Fibroblast of lung (primary cell): ENCODE data around the gene CHRM1. TPM values are rescaled to one million over a fixed set of nuclear protein-coding genes. Genes with fewer than 3 reads are reported as not detected.

Experiments
- DNase-seq, 2 donors: peaks; one replicate each; pipeline versions ENCODE4 v3.0.0 to v3.0.0-alpha.2; 2010; ENCODE audit warnings: low read depth in 2 of 2
- H2AFZ ChIP-seq: 2 replicates; pipeline ENCODE4 v1.5.1; 2012; ENCODE audit warnings: low read length, control low read depth, inconsistent platforms
- H3K27ac ChIP-seq: 2 replicates; pipeline ENCODE4 v1.5.1; 2011; ENCODE audit warnings: low read length, control low read depth; ENCODE audit not compliant: insufficient read depth
- H3K27me3 ChIP-seq: 2 replicates; pipeline ENCODE4 v1.5.1; 2011; ENCODE audit warnings: mild to moderate bottlenecking, low read length; ENCODE audit not compliant: control insufficient read depth, insufficient read depth
- H3K36me3 ChIP-seq: 2 replicates; pipeline ENCODE4 v1.5.1; 2011; ENCODE audit warnings: low read length; ENCODE audit not compliant: control insufficient read depth, insufficient read depth
- H3K4me1 ChIP-seq: 2 replicates; pipeline ENCODE4 v1.5.1; 2011; ENCODE audit warnings: low read length; ENCODE audit not compliant: control insufficient read depth, insufficient read depth; ENCODE audit errors: extremely low read depth
- H3K4me2 ChIP-seq: 2 replicates; pipeline ENCODE4 v1.5.1; 2011; ENCODE audit warnings: low read length, control low read depth; ENCODE audit not compliant: insufficient read depth; ENCODE audit errors: extremely low read depth
- H3K4me3 ChIP-seq, 4 experiments: fragments of 200-600 bp in 1 of 4; sonication (generic) in 1 of 4; replicated peaks in 1 of 4; 2 replicates each; pipeline ENCODE4 v1.5.1; 2011 to 2016; ENCODE audit warnings: low read length in 4 of 4, low read depth in 3 of 4, mild to moderate bottlenecking in 3 of 4, control low read depth in 2 of 4, inconsistent platforms in 1 of 4, mixed read lengths in 1 of 4; ENCODE audit not compliant: insufficient read depth in 1 of 4; ENCODE audit errors: control extremely low read depth in 1 of 4
- H3K79me2 ChIP-seq: 2 replicates; pipeline ENCODE4 v1.5.1; 2012; ENCODE audit warnings: mild to moderate bottlenecking, low read length, inconsistent platforms; ENCODE audit not compliant: control insufficient read depth, insufficient read depth
- H3K9ac ChIP-seq: 2 replicates; pipeline ENCODE4 v1.5.1; 2011; ENCODE audit warnings: mild to moderate bottlenecking, low read length, control low read depth; ENCODE audit not compliant: insufficient read depth
- H3K9me3 ChIP-seq: 2 replicates; pipeline ENCODE4 v1.5.1; 2012; ENCODE audit warnings: low read depth, low read length; ENCODE audit not compliant: control insufficient read depth, insufficient read depth
- H4K20me1 ChIP-seq: 2 replicates; pipeline ENCODE4 v1.5.1; 2011; ENCODE audit warnings: low read length; ENCODE audit not compliant: control insufficient read depth, insufficient read depth; ENCODE audit errors: extremely low read depth
- CTCF ChIP-seq, 2 donors: IDR thresholded peaks in 1 of 2; conservative IDR thresholded peaks in 1 of 2; 1 replicate in 1 of 2; 2 replicates in 1 of 2; pipeline ENCODE4 v1.5.1; 2011 to 2012; ENCODE audit warnings: low read length in 2 of 2, control low read depth in 1 of 2, inconsistent platforms in 1 of 2, low read depth in 1 of 2, mild to moderate bottlenecking in 1 of 2
- EZH2 ChIP-seq: IDR thresholded peaks from 2 replicates; pipeline ENCODE4 v1.5.1; 2012; ENCODE audit warnings: low read length, control low read depth, mild to moderate bottlenecking; ENCODE audit errors: missing control alignments
- polyA plus RNA-seq, 2 donors: library from polyadenylated mRNA; depleted of rRNA in 1 of 2; stranded (reverse) in 1 of 2; unstranded in 1 of 2; fragments of >200 nt; gene quantifications; 2 replicates each; pipeline ENCODE4 v1.2.1, GENCODE V29; 2011 to 2012; ENCODE audit warnings: missing spikeins in 1 of 2
- total RNA-seq: library from RNA; depleted of rRNA; stranded (reverse); fragments of >200 nt; gene quantifications from 2 replicates; pipeline ENCODE4 v1.2.1, GENCODE V29; 2014

Gene CHRM1
- total and polyA plus RNA-seq, 2 donors (not counting 1 experiment from before 2014, with no cell fraction given) = not detected

GRCh38 chr11:62957147-62957546, 36.0 kb upstream of the CHRM1 start:
- TF ChIP-seq EZH2 = no peak
- no peak for TF ChIP-seq CTCF (conservative IDR thresholded peaks at IDR 0.05 in 1 of 2, IDR thresholded peaks at IDR 0.05 in 1 of 2; ENCODE audit: low read depth in 1 of 2, low read length in 2 of 2)
- DNase-seq = no peak
- Histone ChIP-seq H3K9ac (no peak overlapping the region), H3K27me3 (no peaks in the 10 kb centered on the region), H3K4me2 (no peak overlapping the region), H3K4me3 (no peak overlapping the region), H3K27ac (no peak overlapping the region), H3K4me1 (no peaks in the 10 kb centered on the region), H3K9me3 (no peaks in the 10 kb centered on the region), H3K79me2 (no peaks in the 10 kb centered on the region), H2AFZ (no peak overlapping the region), H4K20me1 (no peaks in the 10 kb centered on the region), H3K36me3 (no peaks in the 10 kb centered on the region)

GRCh38 chr11:62954478-62954877, 33.3 kb upstream of the CHRM1 start:
- H3K36me3 ChIP-seq = no peaks in the 10 kb centered on the region
- H4K20me1 ChIP-seq = no peaks in the 10 kb centered on the region
- H3K27me3 ChIP-seq = no peaks in the 10 kb centered on the region
- no peak for DNase-seq
- H3K9ac ChIP-seq = no peak overlapping the region
- H3K27ac ChIP-seq = no peak overlapping the region
- no peaks in the 10 kb centered on the region for H3K9me3 ChIP-seq
- H3K79me2 ChIP-seq = no peaks in the 10 kb centered on the region
- H3K4me2 ChIP-seq = no peak overlapping the region
- TF ChIP-seq CTCF (conservative IDR thresholded peaks at IDR 0.05 in 1 of 2, IDR thresholded peaks at IDR 0.05 in 1 of 2; ENCODE audit: low read depth in 1 of 2, low read length in 2 of 2) (no peak), EZH2 (no peak)
- no peaks in the 10 kb centered on the region for H3K4me1 ChIP-seq
- H3K4me3 ChIP-seq = no peak overlapping the region
- no peak overlapping the region for H2AFZ ChIP-seq

- Histone ChIP-seq H3K9ac (no peak overlapping the region), H3K27ac (no peak overlapping the region), H2AFZ (no peak overlapping the region), H3K4me2 (no peak overlapping the region), H3K27me3 (no peaks in the 10 kb centered on the region), H3K4me1 (no peaks in the 10 kb centered on the region), H4K20me1 (no peaks in the 10 kb centered on the region), H3K4me3 (no peak overlapping the region), H3K36me3 (no peaks in the 10 kb centered on the region), H3K79me2 (no peaks in the 10 kb centered on the region), H3K9me3 (no peaks in the 10 kb centered on the region)
- peak in 1 of 2 donors; percentile 13 for DNase-seq
- no peak for TF ChIP-seq EZH2
Observed at GRCh38 chr11:62953811-62954210, 32.6 kb upstream of the CHRM1 start.
